HG03097 (cell line): Measurements from ENCODE around the gene CENPP.

ENCODE experiments used
- ATAC-seq: cut with Tn5 transposase; IDR thresholded peaks from one replicate; pipeline ENCODE4 v1.9.1; 2021; ENCODE audit not compliant: unreplicated experiment, low FRiP score

The CENPP gene

GRCh38 chr9:92422611-92423338, 97.0 kb downstream of the CENPP start:
- ATAC-seq, result no peak

GRCh38 chr9:92423612-92424011, 97.9 kb downstream of the CENPP start:
- no peak for ATAC-seq

GRCh38 chr9:92424340-92424739, 98.6 kb downstream of the CENPP start, which contains the start of gene OMD:
Gene OMD (minus strand): TSS chr9:92424471. CDS start chr9:92417558, 6,913 bp downstream.
- ATAC-seq, result no peak

GRCh38 chr9:92425474-92425873, 99.7 kb downstream of the CENPP start:
- no peak for ATAC-seq

- no peak for ATAC-seq
These were observed 100.9 kb downstream of the CENPP start for GRCh38 chr9:92426501-92427145.

- ATAC-seq, result no peak
These were observed 104.1 kb downstream of the CENPP start for GRCh38 chr9:92429836-92430235.

- no peak for ATAC-seq
These were observed 106.6 kb downstream of the CENPP start for GRCh38 chr9:92432350-92432749.

- ATAC-seq, result no peak
These were observed 107.3 kb downstream of the CENPP start for GRCh38 chr9:92432972-92433548.

- no peak for ATAC-seq
These were observed 109.5 kb downstream of the CENPP start for GRCh38 chr9:92435263-92435662.

GRCh38 chr9:92438900-92439526, 113.3 kb downstream of the CENPP start:
- ATAC-seq, result no peak

- ATAC-seq, result no peak
These were observed 114.4 kb downstream of the CENPP start for GRCh38 chr9:92439921-92440750.

- ATAC-seq, result no peak
These were observed 114.9 kb downstream of the CENPP start for GRCh38 chr9:92440751-92441046.

- ATAC-seq, result no peak
These were observed 119.1 kb downstream of the CENPP start for GRCh38 chr9:92444841-92445240.

- ATAC-seq, result no peak
These were observed 120.8 kb downstream of the CENPP start for GRCh38 chr9:92446536-92446935.

GRCh38 chr9:92455217-92455616, 129.5 kb downstream of the CENPP start:
- no peak for ATAC-seq

- no peak for ATAC-seq
These were observed 131.8 kb downstream of the CENPP start for GRCh38 chr9:92457576-92457975.

- ATAC-seq, result no peak
These were observed 137.6 kb downstream of the CENPP start for GRCh38 chr9:92463387-92463786.

- no peak for ATAC-seq
These were observed 138.2 kb downstream of the CENPP start for GRCh38 chr9:92463984-92464383.

GRCh38 chr9:92467041-92467440, 141.3 kb downstream of the CENPP start:
- ATAC-seq, result no peak

- no peak for ATAC-seq
These were observed 141.8 kb downstream of the CENPP start for GRCh38 chr9:92467511-92467910.

GRCh38 chr9:92468206-92468605, 142.5 kb downstream of the CENPP start:
- ATAC-seq, result no peak
